Measurements from ENCODE around the gene INPP5A. TPM values are rescaled to one million over a fixed set of nuclear protein-coding genes. Genes with fewer than 3 reads are reported as not detected.

The INPP5A gene
- total RNA-seq, 2 donors from 2014 or later: 14.8 to 18.6 TPM

DNA sequence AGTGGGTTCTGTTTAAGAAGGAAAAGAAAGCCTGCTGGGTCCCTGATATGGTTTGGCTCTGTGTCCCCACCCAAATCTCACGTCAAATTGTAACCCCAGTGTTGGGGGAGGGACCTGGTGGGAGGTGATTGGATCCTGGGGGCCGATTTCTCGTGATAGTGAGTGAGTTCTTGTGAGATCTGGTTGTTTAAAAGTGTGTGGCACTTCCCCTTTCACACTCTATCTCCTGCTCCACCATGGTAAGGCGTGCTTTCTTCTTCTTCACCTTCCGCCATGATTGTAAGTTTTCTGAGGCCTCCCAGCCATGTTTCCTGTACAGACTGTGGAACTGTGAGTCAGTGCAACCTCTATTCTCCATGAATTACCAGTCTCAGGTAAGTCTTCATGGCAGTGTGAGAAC lies 42.6 kb downstream of the INPP5A start:
- Mint-ChIP-seq H3K9me3 (no peaks in the 10 kb centered on the region), H3K27ac (no peak overlapping the region), H3K4me3 (no peak overlapping the region), H3K4me1 (ENCODE audit: low read depth in 2 of 2) (peaks cover 36 to 54% of the 10 kb centered on the region in 2 donors), H3K27me3 (peaks cover 2 to 9% of the 10 kb centered on the region in 2 donors), H3K36me3 (peaks cover 9% of the 10 kb centered on the region)
- ATAC-seq (no peak), DNase-seq (ENCODE audit: low spot score) (no peak)

DNA sequence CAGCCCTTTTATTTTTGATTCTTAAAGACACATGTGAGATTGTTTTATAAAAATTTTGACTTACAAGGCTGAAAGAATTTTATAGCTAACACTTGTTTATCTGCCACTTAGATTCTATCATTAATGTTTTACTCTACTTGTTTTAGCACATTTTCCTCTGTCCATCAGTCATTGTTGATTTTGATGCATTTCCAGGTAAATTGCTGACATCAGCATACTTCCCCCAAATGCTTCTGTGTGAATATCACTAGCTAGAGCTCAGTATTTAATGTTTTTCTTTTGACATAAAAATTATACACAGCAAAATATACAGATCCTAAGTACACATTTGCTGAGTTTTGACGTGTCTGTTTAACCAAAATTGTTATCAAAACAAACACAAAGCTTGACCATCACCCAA lies 43.0 kb downstream of the INPP5A start:
- Mint-ChIP-seq H3K4me3 (no peak overlapping the region), H3K27me3 (peaks cover 2 to 9% of the 10 kb centered on the region in 2 donors), H3K36me3 (peaks cover 9% of the 10 kb centered on the region), H3K9me3 (no peaks in the 10 kb centered on the region), H3K27ac (no peak overlapping the region), H3K4me1 (ENCODE audit: low read depth in 2 of 2) (peaks cover 39 to 52% of the 10 kb centered on the region in 2 donors)
- ATAC-seq (no peak), DNase-seq (ENCODE audit: low spot score) (no peak)

DNA sequence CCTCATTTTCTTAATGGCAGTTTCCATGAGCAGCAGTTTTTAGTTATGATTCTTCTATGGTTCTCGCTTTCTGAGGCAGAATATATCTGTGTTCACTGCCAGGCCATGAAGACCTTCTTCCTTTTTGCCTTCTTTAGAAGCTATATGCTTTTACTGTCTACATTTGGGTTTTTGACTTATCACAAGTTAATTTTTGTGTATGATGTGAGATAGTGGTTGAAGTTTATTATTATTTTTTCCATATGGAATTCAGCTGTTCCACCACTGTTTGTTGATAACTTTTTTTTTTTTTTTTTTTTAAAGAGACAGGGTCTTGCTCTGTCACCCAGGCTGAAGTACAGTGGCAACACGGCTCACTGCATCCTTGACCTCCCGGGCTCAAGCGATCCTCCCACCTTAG lies 44.5 kb downstream of the INPP5A start:
- Mint-ChIP-seq H3K9me3 (no peaks in the 10 kb centered on the region), H3K27ac (peak overlapping the region in 1 of 2 donors; percentile 17), H3K4me3 (no peak overlapping the region), H3K36me3 (peaks cover 9% of the 10 kb centered on the region), H3K4me1 (ENCODE audit: low read depth in 2 of 2) (peaks cover 53 to 54% of the 10 kb centered on the region in 2 donors), H3K27me3 (peaks cover 2 to 9% of the 10 kb centered on the region in 2 donors)
- DNase-seq (ENCODE audit: low spot score) (no peak), ATAC-seq (no peak)

DNA sequence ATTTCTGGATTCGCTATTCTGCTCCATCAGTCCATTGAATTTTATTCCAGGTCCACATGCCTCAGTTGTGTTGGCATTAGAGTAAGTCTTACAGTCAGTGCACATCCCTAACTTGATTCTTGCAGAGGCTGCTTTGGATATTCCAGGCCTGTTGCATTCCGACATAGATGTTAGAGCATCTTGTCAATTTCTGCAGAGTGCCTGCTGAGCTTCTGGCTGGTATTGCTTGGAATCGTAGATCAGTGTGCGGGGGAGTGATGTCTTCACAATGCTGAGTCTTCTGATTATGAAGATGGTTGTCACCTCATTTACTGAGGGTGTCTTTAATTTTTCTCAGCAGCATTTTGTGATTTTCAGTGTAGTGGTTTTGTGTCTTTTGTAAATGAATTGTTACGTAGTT lies 45.2 kb downstream of the INPP5A start:
- DNase-seq (ENCODE audit: low spot score) (no peak), ATAC-seq (no peak)
- no peaks in the 10 kb centered on the region for H3K9me3 Mint-ChIP-seq
- peaks cover 9% of the 10 kb centered on the region for H3K36me3 Mint-ChIP-seq
- H3K27ac Mint-ChIP-seq: peak overlapping the region in 1 of 2 donors; percentile 17
- H3K4me3 Mint-ChIP-seq: no peak overlapping the region
- peaks cover 2 to 9% of the 10 kb centered on the region in 2 donors for H3K27me3 Mint-ChIP-seq
- H3K4me1 Mint-ChIP-seq (ENCODE audit: low read depth in 2 of 2): peaks cover 54 to 56% of the 10 kb centered on the region in 2 donors

DNA sequence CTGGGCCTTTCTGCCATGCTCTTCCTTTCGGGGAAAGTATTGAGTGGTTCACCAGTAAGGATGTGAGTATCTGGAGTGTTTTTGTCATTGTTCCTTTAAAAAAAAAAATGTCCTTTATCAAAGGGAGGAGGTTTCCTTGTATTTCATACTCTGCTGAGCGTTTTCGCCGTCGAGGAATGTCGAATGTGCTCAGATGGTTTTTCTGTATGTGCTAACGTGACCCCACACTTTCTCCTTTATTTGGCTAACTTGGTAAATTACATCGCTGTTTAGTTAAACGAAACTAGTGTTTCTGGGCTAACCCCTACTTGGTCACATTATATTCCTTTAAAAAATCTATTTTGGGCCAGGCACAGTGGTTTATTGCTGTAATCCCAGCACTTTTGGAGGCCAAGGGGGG lies 45.9 kb downstream of the INPP5A start:
- peaks cover 9% of the 10 kb centered on the region for H3K36me3 Mint-ChIP-seq
- peaks cover 2 to 9% of the 10 kb centered on the region in 2 donors for H3K27me3 Mint-ChIP-seq
- ATAC-seq: no peak
- peaks cover 53 to 59% of the 10 kb centered on the region in 2 donors for H3K4me1 Mint-ChIP-seq (ENCODE audit: low read depth in 2 of 2)
- no peak overlapping the region for H3K4me3 Mint-ChIP-seq
- no peak for DNase-seq (ENCODE audit: low spot score)
- peak overlapping the region in 1 of 2 donors; percentile 17 for H3K27ac Mint-ChIP-seq
- H3K9me3 Mint-ChIP-seq: no peaks in the 10 kb centered on the region

DNA sequence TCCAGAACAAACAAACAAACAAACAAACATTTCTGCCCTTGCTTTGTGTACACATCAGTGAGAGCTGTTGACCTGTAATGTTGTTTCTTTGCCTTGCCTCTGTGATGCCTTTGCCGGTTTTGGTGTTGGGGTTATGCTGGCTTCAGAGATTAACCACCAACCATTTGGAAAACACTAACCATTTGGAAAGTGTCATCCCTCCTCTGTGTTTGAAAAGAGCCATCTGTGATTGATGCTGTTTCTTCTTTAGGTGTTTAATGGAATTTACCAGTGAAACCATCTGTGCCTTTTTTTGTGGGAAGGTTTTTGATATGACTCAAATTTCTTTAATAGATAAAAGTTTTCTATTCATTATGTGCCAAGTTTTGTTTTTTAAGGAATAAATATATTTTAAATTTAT lies 46.5 kb downstream of the INPP5A start:
- Mint-ChIP-seq H3K9me3 (no peaks in the 10 kb centered on the region), H3K4me3 (no peak overlapping the region), H3K4me1 (ENCODE audit: low read depth in 2 of 2) (peaks cover 58 to 60% of the 10 kb centered on the region in 2 donors), H3K36me3 (peaks cover 9% of the 10 kb centered on the region), H3K27ac (no peak overlapping the region), H3K27me3 (peaks cover 2 to 9% of the 10 kb centered on the region in 2 donors)
- DNase-seq (ENCODE audit: low spot score) (no peak), ATAC-seq (no peak)

DNA sequence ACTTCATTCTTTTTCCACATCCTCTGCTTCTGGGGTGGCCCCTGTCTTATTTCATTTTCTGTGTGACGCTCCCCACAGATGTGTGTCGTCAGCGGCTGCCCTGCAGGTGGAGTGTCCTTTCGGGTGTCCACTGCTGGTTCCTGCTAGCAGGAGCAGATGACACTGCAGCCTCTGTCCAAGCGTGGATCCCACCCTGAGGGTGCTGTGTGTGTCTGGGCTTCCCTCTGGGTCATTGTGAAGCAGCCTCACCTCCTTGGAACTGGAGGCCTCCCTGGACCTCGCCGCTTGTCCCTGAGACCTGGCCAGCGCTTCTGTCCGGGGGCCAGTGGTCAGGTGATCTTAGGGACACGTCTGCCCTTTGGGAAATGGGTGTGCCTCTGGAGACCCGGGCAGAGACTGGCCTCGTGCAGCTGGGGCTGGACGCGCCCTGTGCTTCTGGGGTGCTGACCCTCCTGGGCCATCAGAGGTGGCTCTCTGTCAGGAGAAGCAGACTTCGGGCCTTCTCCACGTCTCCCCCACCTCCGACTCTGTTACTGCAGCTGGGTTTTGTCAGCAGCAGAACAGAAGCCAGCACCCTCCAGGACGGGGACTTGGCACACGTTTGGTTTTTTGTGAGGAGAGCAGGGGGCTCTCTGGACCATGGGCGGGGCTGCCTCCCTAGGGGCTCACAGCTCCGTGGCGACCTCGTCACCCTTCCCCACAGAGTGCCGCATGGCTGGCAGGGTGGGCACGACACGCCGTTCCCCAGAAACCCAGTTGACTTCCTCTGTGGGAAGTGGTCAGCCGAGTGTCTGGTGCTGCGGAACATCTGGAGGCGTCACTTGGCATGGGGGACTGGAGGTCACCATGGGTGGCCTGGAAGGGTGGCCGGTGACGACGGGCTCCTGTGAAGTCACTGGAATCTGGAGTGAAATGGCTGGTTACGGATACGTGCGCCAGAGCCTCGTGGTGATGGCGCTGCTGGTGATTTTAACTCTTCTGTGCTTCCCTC lies 48.4 kb downstream of the INPP5A start:
- peak overlapping the region; percentile 82 to 91 for H3K27ac Mint-ChIP-seq
- DNase-seq (ENCODE audit: low spot score) (no peak), ATAC-seq (no peak)
- peaks cover under 1 to 7% of the 10 kb centered on the region in 2 donors for H3K27me3 Mint-ChIP-seq
- H3K36me3 Mint-ChIP-seq: peaks cover 7% of the 10 kb centered on the region
- H3K9me3 Mint-ChIP-seq: no peaks in the 10 kb centered on the region
- peak overlapping the region; percentile 56 for H3K4me3 Mint-ChIP-seq
- H3K4me1 Mint-ChIP-seq (ENCODE audit: low read depth in 2 of 2): peaks cover 61 to 65% of the 10 kb centered on the region in 2 donors

DNA sequence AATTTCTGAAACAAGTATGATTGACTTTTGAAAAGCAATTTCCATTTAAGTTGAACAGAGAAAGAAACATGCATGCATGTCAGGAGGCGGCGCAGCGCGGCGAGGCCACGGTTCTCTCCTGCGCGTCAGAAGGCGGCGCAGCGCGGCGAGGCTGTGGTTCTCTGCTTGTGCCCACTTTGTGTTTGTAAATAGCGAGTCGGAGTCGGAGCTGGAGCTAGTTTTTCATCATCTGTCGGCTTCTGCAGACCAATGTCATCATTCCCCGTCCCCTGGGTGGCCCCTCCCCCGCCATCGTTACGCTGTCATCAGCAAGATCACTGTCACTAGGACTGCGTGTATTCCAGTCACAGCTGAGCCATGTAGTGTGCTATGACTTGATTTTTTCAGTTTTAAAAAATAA lies 49.2 kb downstream of the INPP5A start:
- Mint-ChIP-seq H3K36me3 (no peaks in the 10 kb centered on the region), H3K27ac (peak overlapping the region; percentile 82 to 91), H3K9me3 (no peaks in the 10 kb centered on the region), H3K4me3 (peak overlapping the region; percentile 56), H3K4me1 (ENCODE audit: low read depth in 2 of 2) (peaks cover 60 to 63% of the 10 kb centered on the region in 2 donors), H3K27me3 (peaks cover 0 to under 1% of the 10 kb centered on the region in 2 donors)
- ATAC-seq (no peak), DNase-seq (ENCODE audit: low spot score) (no peak)

DNA sequence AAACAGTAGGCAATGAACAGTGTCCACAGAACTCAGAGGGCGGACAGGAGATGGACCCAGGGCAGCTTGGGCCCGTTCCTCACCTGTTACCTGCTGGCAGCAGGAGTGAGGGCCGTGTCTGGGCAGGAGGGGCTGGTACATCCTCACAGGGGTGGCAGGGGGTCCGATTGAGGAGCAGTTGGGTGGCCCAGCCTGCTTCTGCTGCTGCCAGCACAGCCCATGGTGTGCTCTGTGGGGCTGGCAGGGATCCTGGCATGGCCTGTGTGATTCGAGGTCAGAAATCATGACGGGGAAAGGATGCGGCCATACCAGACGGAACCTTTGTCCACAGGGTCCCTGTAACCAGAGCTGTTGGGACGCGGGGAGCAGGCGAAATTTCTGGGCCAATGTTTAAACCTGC lies 49.6 kb downstream of the INPP5A start:
- Mint-ChIP-seq H3K9me3 (no peaks in the 10 kb centered on the region), H3K4me1 (ENCODE audit: low read depth in 2 of 2) (peaks cover 64 to 66% of the 10 kb centered on the region in 2 donors), H3K27me3 (no peaks in the 10 kb centered on the region), H3K36me3 (no peaks in the 10 kb centered on the region), H3K4me3 (peak overlapping the region; percentile 56), H3K27ac (peak overlapping the region; percentile 82 to 91)
- ATAC-seq: no peak
- no peak for DNase-seq (ENCODE audit: low spot score)

DNA sequence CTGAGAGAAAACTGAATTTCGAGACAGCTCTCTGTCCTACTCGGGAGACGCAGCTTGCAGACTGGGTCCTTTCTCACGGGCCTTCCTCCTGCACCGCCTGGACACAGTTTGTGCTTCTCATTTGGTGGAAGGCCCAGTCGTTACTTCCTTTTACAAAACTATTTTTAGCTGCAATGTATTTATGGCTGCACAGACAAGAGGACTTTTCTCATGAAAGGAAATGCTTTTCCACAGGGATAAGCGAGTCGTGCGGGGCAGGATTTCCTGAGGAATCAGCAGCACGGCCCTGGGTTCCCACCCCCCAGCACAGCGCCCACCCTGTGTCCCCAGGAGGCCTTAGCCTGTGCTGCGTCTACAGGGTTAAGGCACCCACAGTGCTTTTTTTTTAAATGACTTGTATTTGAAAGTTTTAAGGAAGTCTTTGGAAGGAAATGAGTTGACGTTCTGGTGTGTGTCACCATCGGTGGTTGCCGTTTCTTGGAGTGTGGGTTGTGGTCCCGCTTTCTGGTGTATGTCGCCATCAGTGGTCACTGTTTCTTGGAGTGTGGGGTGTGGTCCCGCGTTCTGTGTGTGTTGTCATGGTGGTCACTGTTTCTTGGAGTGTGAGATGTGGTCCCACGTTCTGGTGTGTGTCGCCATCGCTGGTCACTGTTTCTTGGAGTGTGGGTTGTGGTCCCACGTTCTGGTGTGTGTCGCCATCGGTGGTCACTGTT lies 50.9 kb downstream of the INPP5A start:
- Mint-ChIP-seq H3K9me3 (no peaks in the 10 kb centered on the region), H3K4me1 (ENCODE audit: low read depth in 2 of 2) (peaks cover 66 to 67% of the 10 kb centered on the region in 2 donors), H3K27ac (peak overlapping the region; percentile 91 to 95), H3K27me3 (no peaks in the 10 kb centered on the region), H3K36me3 (no peaks in the 10 kb centered on the region), H3K4me3 (peak overlapping the region; percentile 78)
- peak; percentile 84 to 90 for ATAC-seq
- peak; percentile 90 for DNase-seq (ENCODE audit: low spot score)

DNA sequence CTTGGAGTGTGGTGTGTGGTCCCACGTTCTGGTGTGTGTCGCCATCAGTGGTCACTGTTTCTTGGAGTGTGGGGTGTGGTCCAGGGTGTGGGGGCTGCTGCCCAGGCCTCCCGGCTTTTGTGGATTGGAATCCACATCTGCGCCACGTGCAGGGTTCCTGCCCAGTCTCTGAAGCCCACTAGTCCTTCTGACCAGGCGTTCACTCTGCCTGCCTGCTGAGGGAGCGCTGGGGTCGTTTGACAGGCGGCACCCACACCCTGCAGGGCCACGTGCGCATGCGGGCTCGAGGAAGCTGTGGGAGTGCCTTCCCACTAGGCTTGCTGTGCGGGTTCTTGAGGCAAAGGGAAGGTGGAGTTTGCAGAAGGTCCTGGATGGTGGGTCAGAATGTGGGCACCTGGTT lies 51.4 kb downstream of the INPP5A start:
- peaks cover 72 to 73% of the 10 kb centered on the region in 2 donors for H3K4me1 Mint-ChIP-seq (ENCODE audit: low read depth in 2 of 2)
- H3K36me3 Mint-ChIP-seq: no peaks in the 10 kb centered on the region
- DNase-seq (ENCODE audit: low spot score) (no peak), ATAC-seq (peak; percentile 66 to 77)
- H3K9me3 Mint-ChIP-seq: no peaks in the 10 kb centered on the region
- H3K27me3 Mint-ChIP-seq: no peaks in the 10 kb centered on the region
- H3K27ac Mint-ChIP-seq: peak overlapping the region; percentile 91 to 95
- H3K4me3 Mint-ChIP-seq: peak overlapping the region; percentile 78

DNA sequence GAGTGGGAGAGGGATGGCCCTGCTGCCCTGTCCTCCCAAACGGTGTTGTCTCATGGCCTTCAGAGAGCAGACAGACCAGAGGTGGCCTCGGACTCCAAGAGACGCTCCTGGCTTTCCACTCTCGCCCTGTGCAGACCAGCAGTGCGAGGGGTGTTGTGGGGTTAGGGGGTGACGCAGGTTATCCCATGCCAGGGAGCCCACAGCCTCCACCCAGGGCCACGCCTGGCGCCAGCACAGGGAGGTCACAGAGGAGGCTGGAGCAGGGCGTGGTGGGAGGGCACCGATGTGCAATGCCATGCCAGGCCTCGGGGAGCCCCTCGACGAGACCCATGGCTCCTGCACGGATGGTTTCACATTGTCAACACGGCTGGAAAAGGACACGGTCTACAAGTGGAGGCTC lies 52.1 kb downstream of the INPP5A start:
- no peak for ATAC-seq
- Mint-ChIP-seq H3K27me3 (no peaks in the 10 kb centered on the region), H3K9me3 (no peaks in the 10 kb centered on the region), H3K4me3 (no peak overlapping the region), H3K27ac (peak overlapping the region; percentile 91 to 95), H3K36me3 (no peaks in the 10 kb centered on the region), H3K4me1 (ENCODE audit: low read depth in 2 of 2) (peaks cover 79% of the 10 kb centered on the region in 2 donors)
- no peak for DNase-seq (ENCODE audit: low spot score)

DNA sequence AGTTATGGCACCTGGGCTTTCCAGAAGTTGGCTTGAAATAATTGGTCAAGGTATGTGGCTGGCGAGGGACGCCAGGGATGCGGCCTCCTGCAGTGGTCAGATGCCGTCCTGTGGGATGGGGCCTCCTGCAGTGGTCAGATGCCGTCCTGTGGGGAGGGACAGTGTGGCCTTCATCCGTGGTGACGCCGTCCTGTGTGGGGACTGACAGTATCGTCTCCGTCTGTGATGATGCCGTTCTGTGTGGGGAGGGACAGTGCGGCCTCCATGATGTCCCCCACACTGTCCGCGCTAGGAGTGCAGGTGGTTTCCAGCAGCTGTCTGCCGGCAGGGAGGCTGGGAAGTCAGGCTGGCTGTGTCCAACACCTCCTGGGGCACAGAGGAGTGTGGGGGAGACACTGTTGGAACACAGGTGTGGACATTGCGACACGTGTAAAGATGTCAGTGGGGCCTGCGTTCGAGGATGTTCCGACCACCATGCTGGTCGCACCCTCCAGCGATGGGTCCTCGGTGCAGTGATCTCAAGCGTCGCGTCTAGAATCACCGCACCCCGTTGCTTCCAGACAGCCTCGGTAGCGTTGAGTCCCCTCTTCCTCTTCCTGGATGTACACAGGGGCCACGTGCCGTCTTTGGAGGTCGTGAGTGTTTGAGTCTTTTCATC lies 52.6 kb downstream of the INPP5A start:
- Mint-ChIP-seq H3K36me3 (no peaks in the 10 kb centered on the region), H3K27me3 (no peaks in the 10 kb centered on the region), H3K9me3 (no peaks in the 10 kb centered on the region), H3K4me1 (ENCODE audit: low read depth in 2 of 2) (peaks cover 80 to 85% of the 10 kb centered on the region in 2 donors), H3K27ac (peak overlapping the region; percentile 91 to 95), H3K4me3 (peak overlapping the region; percentile 18)
- DNase-seq (ENCODE audit: low spot score) (peak; percentile 56), ATAC-seq (no peak)
